GM18909 (cell line): ENCODE data around the gene ABCC3.
"Not testable (repeated sequence)": the region's sequence is repeated elsewhere in the genome, so short reads cannot be mapped to it uniquely, and the experiment has no call there.

Source experiments
- ATAC-seq: cut with Tn5 transposase; IDR thresholded peaks from one replicate; pipeline ENCODE4 v1.9.1; 2021; ENCODE audit warnings: mild to moderate bottlenecking; ENCODE audit not compliant: unreplicated experiment, poor library complexity

The ABCC3 gene

DNA sequence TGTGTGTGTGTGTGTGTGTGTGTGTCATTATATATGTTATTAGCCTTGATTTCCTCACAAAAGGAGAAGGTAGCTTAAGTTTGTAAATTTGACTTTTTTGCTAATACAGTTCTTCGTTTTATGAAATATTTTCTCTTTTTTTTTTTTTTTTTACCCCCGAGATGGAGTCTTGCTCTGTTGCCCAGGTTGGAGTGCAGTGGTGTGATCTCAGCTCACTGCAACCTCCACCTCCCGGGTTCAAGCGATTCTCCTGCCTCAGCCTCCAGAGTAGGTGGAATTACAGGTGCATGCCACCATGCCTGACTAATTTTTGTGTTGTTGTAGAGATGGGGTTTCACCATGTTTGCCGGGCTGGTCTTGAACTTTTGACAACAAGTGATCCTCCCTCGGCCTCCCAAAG is 89.9 kb downstream of the ABCC3 start:
- not testable (repeated sequence) for ATAC-seq

DNA sequence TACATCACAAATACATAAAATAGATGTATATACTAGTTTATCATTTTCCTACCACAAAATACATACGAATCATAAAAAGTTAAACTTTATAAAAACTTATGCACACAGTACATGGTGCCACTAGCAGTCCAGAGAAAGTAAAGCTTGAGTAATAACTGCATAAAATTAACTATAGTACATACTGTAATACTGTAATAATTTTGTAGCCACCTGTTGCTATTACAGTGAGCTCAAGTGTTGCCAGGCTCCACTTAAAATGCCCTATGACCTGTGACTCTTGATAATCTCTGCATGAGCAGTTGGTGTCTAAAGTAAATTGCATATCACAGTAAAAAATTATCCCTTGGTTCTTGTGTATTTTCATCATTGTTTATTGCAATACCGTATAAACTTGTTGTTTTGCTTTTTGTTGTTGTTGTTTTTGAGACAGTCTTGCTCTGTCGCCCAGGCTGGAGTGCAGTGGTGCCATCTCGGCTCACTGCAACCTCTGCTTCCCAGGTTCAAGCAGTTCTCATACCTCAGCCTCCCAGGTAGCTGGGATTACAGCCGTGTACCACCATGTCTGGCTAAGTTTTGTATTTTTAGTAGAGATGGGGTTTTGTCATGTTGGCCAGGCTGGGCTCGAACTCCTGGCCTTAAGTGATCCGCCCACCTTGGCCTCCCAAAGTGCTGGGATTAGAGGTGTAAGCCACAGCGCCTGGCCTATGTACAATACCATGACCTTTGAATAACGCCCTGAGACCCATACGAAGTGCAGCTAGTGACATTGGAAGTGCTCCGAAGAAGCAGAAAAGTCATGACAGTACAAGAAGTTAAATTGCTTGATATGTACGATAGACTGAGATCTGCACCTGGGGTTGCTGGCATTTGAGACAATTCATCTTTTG is 91.3 kb downstream of the ABCC3 start:
- ATAC-seq = no peak

DNA sequence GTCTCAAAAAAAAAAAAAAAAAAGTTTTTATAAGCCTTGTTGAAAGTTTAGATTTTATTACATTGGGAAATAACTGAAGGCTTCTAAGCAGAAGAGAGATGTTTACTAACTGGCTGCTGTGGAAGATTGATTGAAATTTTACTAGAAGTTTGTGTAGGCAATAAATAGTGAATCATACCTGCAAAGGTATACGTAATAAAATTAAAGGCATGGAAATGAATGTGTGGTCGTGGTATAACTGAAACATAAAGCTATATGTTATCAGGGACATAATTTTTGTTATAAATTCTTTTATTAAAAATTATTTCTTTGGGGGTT is 93.4 kb downstream of the ABCC3 start:
- no peak for ATAC-seq

DNA sequence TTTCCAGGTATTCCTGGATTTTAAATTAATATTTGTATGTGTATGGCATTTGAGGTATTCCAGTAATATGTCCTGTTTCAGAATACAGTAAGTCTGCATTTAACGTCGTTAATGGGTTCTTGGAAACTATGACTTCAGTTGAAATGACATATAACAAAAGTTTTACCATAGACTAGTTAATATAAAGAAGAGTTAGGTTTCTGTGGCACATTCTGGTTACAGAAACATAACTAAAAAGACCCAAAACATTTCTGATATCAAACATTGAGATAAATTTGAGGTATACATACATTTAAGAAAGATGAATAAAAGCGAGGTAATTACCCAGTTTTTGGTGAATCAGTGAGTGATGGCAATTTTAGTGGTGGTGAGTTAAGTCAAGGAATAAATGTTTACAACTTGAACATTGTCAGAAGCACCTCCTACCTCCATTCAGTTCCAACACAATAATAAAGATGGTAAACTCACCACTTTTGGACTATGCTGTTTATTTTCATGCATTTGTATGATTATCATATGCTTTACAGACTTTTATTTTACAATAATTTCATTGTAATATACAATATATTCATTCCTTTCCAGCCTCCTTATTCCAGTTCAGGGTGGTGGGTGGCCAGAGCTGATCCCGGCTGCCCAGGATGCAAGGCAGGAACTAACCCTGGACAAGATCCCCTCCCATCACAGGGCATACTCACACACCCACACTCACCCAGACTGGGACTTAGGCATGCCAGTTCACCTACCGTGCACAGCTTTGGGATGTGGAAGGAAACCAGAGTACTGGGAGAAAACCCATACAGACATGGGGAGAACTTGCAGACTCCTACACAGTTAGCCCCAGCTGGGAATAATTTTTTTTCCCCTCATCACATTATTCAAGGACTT is 94.4 kb downstream of the ABCC3 start:
- ATAC-seq = no peak

DNA sequence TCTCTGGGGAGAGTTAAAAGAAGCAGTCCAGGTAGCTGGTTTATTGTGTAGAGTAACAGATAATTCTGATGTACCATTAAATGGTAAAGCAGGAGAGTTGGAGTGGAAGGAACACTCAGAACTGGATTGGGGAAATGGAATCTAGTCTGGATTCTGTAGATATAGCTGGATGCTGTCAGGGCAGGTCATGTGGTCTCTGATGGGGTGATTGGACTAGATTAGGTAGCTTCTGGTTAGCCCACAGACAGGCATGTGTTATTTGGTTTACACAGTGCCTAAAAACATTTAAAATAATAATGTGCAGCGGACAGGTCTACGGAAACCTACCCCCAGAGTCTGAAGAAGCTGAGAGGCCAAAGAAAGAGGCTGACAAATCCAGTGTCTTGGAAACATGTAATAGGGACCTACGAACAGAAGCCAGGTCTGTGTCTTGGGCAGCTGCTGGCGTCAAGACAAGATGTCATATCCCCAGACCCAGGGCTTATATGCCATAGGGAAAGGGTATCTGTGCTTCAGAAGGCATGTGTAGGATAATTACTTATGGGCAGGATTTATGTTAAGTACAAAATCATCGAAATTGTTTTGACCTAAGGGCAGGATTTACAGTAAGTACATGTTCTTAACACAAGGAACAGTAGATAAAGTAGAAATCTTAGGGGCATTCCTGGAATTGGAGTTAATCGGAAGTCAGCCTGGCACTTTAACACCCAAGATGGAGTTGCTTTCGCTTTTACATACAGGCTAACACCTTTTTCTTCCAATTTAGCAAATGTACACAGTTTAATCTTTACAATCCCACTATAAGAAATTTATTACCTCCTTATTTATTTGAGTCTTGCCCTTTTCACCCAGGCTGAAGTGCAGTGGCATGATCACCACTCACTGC is 97.1 kb downstream of the ABCC3 start:
- no peak for ATAC-seq

DNA sequence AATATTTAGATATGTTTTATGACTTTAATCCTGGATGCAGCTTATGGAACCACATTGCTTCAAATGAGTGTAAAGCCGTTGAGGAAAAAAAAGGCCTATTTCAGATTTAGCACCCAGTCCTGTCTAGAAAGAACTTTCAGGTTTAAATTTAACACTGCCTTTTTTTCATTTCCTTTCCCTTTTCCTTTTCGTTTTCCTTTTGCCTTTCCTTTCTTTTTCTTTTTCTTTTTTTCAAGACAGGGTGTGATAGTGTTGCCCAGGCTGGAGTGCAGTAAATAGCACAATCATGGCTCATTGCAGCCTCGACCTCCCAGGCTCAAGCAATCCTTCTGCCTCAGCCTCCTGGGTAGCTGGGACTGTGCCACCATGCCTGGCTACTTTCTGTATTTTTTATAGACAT is 100.6 kb downstream of the ABCC3 start:
- ATAC-seq = no peak

DNA sequence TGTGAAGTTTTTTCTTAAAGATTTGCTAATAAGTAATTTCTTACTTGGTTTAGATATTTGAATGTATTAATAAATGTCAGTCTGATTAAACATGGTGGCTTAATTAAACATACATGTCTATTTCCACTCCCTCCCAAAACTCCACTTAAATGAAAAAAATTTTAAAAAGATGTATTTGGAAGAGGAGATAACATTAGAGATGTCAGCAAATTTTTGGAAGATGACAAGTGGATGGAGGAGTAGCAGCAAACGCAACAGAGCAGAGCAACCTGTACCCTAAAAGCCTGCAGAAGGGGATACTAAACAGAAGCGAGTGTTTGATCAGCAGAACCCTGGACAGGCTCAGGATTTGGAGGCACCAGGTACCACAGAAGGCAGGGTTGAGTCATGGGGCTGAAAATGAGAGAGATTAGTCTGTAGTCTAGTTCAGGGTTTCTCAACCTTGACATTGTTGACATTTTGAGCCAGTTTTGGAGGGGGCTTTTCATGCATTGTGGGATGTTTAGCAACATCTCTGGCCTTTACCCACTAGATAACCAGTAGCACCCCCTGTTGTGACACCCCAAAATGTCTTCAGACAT is 102.5 kb downstream of the ABCC3 start:
- ATAC-seq = no peak

- no peak for ATAC-seq
Measured at GRCh38 chr17:50739098-50739497, 104.4 kb downstream of the ABCC3 start.
